ENCODE results near the gene DNASE1.
A peak's percentile ranks its signal among the peaks of the same experiment; 100 is the strongest.

DNASE1 gene

DNA sequence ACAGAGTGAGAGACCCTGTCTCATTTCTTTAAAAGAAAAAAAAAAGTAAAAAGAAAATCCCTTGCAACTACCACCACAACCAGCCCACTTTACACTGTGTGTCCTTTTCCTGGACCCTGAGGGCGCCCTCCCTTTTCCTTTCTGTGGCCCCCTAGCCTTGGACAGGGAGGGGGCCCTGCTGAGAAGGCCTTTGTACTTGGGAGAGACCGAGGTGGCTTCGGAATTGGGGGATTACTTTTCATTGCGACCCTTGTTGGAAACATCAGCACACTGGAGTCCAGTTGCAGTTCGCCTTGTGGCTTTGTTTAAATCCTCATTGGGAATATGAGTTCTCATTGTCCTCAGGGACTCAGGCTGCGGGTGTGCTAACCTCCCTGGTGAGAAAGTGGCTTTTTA, 9.4 kb upstream of the DNASE1 start:
- H3K27ac ChIP-seq (ENCODE audit: low read depth, low read length): no peak overlapping the region
- WGBS (ENCODE audit: extremely low coverage, insufficient coverage, low lambda C conversion rate): no CpG with 5 or more reads among the region's 6 CpGs

GRCh38 chr16:3645504-3646347, 8.8 kb upstream of the DNASE1 start:
- H4K8ac ChIP-seq (ENCODE audit: low read depth, low read length): no peak overlapping the region
- H3K9ac ChIP-seq (ENCODE audit: low read length): peak overlapping the region; percentile 33
- no peak overlapping the region for H3K23ac ChIP-seq (ENCODE audit: low read length)
- H3K18ac ChIP-seq (ENCODE audit: low read length): no peak overlapping the region
- no peak overlapping the region for H2BK120ac ChIP-seq (ENCODE audit: low read depth, low read length)
- DNase-seq: peak; percentile 78
- no peaks in the 10 kb centered on the region for H3K79me2 ChIP-seq (ENCODE audit: control insufficient read depth, insufficient read depth, low read length)
- H3K4me1 ChIP-seq (ENCODE audit: control insufficient read depth, low read depth, low read length): peaks cover 8% of the 10 kb centered on the region
- no peak overlapping the region for H2BK15ac ChIP-seq (replicated peaks; ENCODE audit: low read depth)
- no peak overlapping the region for H2AK5ac ChIP-seq (ENCODE audit: low read length)
- H3K4me3 ChIP-seq (ENCODE audit: low read length): no peak overlapping the region
- WGBS (ENCODE audit: extremely low coverage, insufficient coverage, low lambda C conversion rate): no CpG with 5 or more reads among the region's 19 CpGs
- no peak overlapping the region for H3K4me2 ChIP-seq (ENCODE audit: low read length)
- H3K27me3 ChIP-seq (ENCODE audit: insufficient read depth, low read length, poor library complexity): no peaks in the 10 kb centered on the region
- no peak overlapping the region for H4K5ac ChIP-seq (ENCODE audit: low read length)
- H3K79me1 ChIP-seq (ENCODE audit: low read length): no peaks in the 10 kb centered on the region
- peak overlapping the region; percentile 58 for H3K56ac ChIP-seq (ENCODE audit: low read length)
- no peak overlapping the region for H3K4ac ChIP-seq (ENCODE audit: low read depth, low read length)
- no peaks in the 10 kb centered on the region for H3K36me3 ChIP-seq (ENCODE audit: control insufficient read depth, insufficient read depth, low read length)
- H3K27ac ChIP-seq (ENCODE audit: low read depth, low read length): no peak overlapping the region
- no peak overlapping the region for H2BK5ac ChIP-seq (ENCODE audit: low read length)

More for the DNA sequence above, 9.4 kb upstream of the DNASE1 start:
- no peak for DNase-seq
- no peak overlapping the region for H3K18ac ChIP-seq (ENCODE audit: low read length)
- H3K4ac ChIP-seq (ENCODE audit: low read depth, low read length): no peak overlapping the region
- no peak overlapping the region for H4K8ac ChIP-seq (ENCODE audit: low read depth, low read length)
- no peaks in the 10 kb centered on the region for H3K79me2 ChIP-seq (ENCODE audit: control insufficient read depth, insufficient read depth, low read length)
- H3K4me3 ChIP-seq (ENCODE audit: low read length): no peak overlapping the region
- H3K79me1 ChIP-seq (ENCODE audit: low read length): no peaks in the 10 kb centered on the region
- no peak overlapping the region for H2AK5ac ChIP-seq (ENCODE audit: low read length)
- H3K23ac ChIP-seq (ENCODE audit: low read length): no peak overlapping the region
- H3K9ac ChIP-seq (ENCODE audit: low read length): peak overlapping the region; percentile 33
- H3K56ac ChIP-seq (ENCODE audit: low read length): peak overlapping the region; percentile 58
- peaks cover 8% of the 10 kb centered on the region for H3K4me1 ChIP-seq (ENCODE audit: control insufficient read depth, low read depth, low read length)
- no peak overlapping the region for H2BK5ac ChIP-seq (ENCODE audit: low read length)
- no peak overlapping the region for H3K4me2 ChIP-seq (ENCODE audit: low read length)
- H3K27me3 ChIP-seq (ENCODE audit: insufficient read depth, low read length, poor library complexity): no peaks in the 10 kb centered on the region
- no peak overlapping the region for H2BK15ac ChIP-seq (replicated peaks; ENCODE audit: low read depth)
- no peak overlapping the region for H2BK120ac ChIP-seq (ENCODE audit: low read depth, low read length)
- no peak overlapping the region for H4K5ac ChIP-seq (ENCODE audit: low read length)
- H3K36me3 ChIP-seq (ENCODE audit: control insufficient read depth, insufficient read depth, low read length): no peaks in the 10 kb centered on the region

DNA sequence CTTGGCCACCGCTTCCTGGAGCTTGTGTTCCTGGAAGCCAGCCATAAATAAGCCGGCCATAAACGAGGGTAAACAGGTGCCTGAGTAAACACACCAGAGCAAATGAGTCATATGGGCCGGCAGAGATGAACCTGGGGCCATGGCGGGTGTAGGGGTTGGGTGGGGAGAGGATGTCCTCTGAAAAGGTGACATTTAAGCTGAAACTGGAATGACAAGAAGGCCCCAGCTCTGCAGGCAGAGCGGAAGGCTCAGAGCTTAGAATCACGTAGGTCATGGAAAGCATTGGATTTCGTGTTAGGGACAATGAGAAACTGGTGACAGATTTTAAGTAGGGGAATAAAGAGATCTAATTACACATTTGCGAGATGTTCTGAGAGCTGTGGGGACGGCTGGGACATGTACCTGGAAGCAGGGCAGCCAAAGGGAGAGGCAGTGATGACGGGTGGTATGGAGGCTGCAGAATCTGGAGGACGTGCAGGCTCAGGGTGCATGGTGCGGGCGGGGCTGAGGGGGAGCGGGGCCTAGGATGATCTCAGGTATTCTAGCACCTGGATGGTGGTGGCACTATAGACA, 8.1 kb upstream of the DNASE1 start:
- Histone ChIP-seq H3K18ac (ENCODE audit: low read length) (no peak overlapping the region), H3K4ac (ENCODE audit: low read depth, low read length) (no peak overlapping the region), H4K8ac (ENCODE audit: low read depth, low read length) (no peak overlapping the region), H3K27me3 (ENCODE audit: insufficient read depth, low read length, poor library complexity) (no peaks in the 10 kb centered on the region), H3K36me3 (ENCODE audit: control insufficient read depth, insufficient read depth, low read length) (no peaks in the 10 kb centered on the region), H2AK5ac (ENCODE audit: low read length) (no peak overlapping the region), H3K23ac (ENCODE audit: low read length) (no peak overlapping the region), H3K79me2 (ENCODE audit: control insufficient read depth, insufficient read depth, low read length) (no peaks in the 10 kb centered on the region), H2BK120ac (ENCODE audit: low read depth, low read length) (no peak overlapping the region), H3K56ac (ENCODE audit: low read length) (no peak overlapping the region), H3K27ac (ENCODE audit: low read depth, low read length) (no peak overlapping the region), H3K79me1 (ENCODE audit: low read length) (no peaks in the 10 kb centered on the region), H2BK15ac (replicated peaks; ENCODE audit: low read depth) (no peak overlapping the region), H3K4me3 (ENCODE audit: low read length) (no peak overlapping the region), H2BK5ac (ENCODE audit: low read length) (no peak overlapping the region), H3K9ac (ENCODE audit: low read length) (no peak overlapping the region), H4K5ac (ENCODE audit: low read length) (no peak overlapping the region), H3K4me2 (ENCODE audit: low read length) (no peak overlapping the region), H3K4me1 (ENCODE audit: control insufficient read depth, low read depth, low read length) (peaks cover 8% of the 10 kb centered on the region)
- no CpG with 5 or more reads among the region's 15 CpGs for WGBS (ENCODE audit: extremely low coverage, insufficient coverage, low lambda C conversion rate)
- DNase-seq: peak; percentile 16

DNA sequence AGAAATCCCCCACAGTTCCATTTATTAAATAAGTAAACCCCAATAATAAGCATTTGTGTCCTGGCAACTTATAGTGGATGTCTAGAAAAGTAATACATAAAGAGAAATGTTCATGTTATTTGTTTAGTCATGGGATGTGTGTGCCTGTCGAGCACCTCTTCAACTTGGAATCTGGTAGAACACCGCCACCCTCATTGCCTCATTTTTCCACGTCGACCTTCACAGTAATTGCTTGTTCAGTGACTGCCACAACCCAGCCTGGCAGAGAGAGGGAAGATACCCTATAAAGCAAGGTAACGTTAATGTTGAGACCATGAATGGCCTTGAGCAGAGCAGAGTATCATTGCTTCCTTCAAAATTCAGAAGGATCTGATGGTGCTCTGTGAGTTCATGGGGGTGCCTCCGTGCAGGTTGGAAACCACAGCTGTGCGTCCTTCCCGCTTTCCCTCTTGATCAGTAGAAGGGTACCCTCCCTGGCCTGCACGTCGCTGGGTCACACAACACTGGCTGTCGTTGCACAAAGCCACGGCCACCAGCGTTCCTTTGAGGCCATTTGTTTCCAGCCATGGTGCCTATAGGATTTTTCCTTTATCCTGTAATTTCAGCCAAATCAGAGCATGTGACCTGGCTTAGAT, 3.7 kb upstream of the DNASE1 start:
- Histone ChIP-seq H4K5ac (ENCODE audit: low read length) (no peak overlapping the region), H3K9ac (ENCODE audit: low read length) (no peak overlapping the region), H2BK15ac (replicated peaks; ENCODE audit: low read depth) (no peak overlapping the region), H3K4me2 (ENCODE audit: low read length) (no peak overlapping the region), H2BK5ac (ENCODE audit: low read length) (no peak overlapping the region), H3K36me3 (ENCODE audit: control insufficient read depth, insufficient read depth, low read length) (no peaks in the 10 kb centered on the region), H3K4ac (ENCODE audit: low read depth, low read length) (no peak overlapping the region), H3K4me3 (ENCODE audit: low read length) (no peak overlapping the region), H2AK5ac (ENCODE audit: low read length) (no peak overlapping the region), H3K56ac (ENCODE audit: low read length) (no peak overlapping the region), H3K4me1 (ENCODE audit: control insufficient read depth, low read depth, low read length) (peaks cover under 1% of the 10 kb centered on the region), H3K79me1 (ENCODE audit: low read length) (no peaks in the 10 kb centered on the region), H2BK120ac (ENCODE audit: low read depth, low read length) (no peak overlapping the region), H3K18ac (ENCODE audit: low read length) (no peak overlapping the region), H3K79me2 (ENCODE audit: control insufficient read depth, insufficient read depth, low read length) (no peaks in the 10 kb centered on the region), H3K23ac (ENCODE audit: low read length) (no peak overlapping the region), H3K27me3 (ENCODE audit: insufficient read depth, low read length, poor library complexity) (no peaks in the 10 kb centered on the region), H4K8ac (ENCODE audit: low read depth, low read length) (no peak overlapping the region), H3K27ac (ENCODE audit: low read depth, low read length) (no peak overlapping the region)
- no peak for DNase-seq
- WGBS (ENCODE audit: extremely low coverage, insufficient coverage, low lambda C conversion rate): no CpG with 5 or more reads among the region's 13 CpGs

GRCh38 chr16:3651461-3652372, 2.8 kb upstream of the DNASE1 start:
- Histone ChIP-seq H2BK120ac (ENCODE audit: low read depth, low read length) (no peak overlapping the region), H4K5ac (ENCODE audit: low read length) (no peak overlapping the region), H3K4me3 (ENCODE audit: low read length) (no peak overlapping the region), H3K9ac (ENCODE audit: low read length) (no peak overlapping the region), H3K27me3 (ENCODE audit: insufficient read depth, low read length, poor library complexity) (no peaks in the 10 kb centered on the region), H3K79me1 (ENCODE audit: low read length) (no peaks in the 10 kb centered on the region), H3K23ac (ENCODE audit: low read length) (no peak overlapping the region), H3K4ac (ENCODE audit: low read depth, low read length) (no peak overlapping the region), H4K8ac (ENCODE audit: low read depth, low read length) (no peak overlapping the region), H2BK5ac (ENCODE audit: low read length) (no peak overlapping the region), H3K56ac (ENCODE audit: low read length) (no peak overlapping the region), H3K36me3 (ENCODE audit: control insufficient read depth, insufficient read depth, low read length) (no peaks in the 10 kb centered on the region), H2AK5ac (ENCODE audit: low read length) (no peak overlapping the region), H3K4me1 (ENCODE audit: control insufficient read depth, low read depth, low read length) (no peaks in the 10 kb centered on the region), H2BK15ac (replicated peaks; ENCODE audit: low read depth) (no peak overlapping the region), H3K4me2 (ENCODE audit: low read length) (no peak overlapping the region), H3K79me2 (ENCODE audit: control insufficient read depth, insufficient read depth, low read length) (no peaks in the 10 kb centered on the region), H3K18ac (ENCODE audit: low read length) (no peak overlapping the region), H3K27ac (ENCODE audit: low read depth, low read length) (no peak overlapping the region)
- no peak for DNase-seq
- WGBS (ENCODE audit: extremely low coverage, insufficient coverage, low lambda C conversion rate): no CpG with 5 or more reads among the region's 18 CpGs
